Muscle of leg (tissue), 11 donors: ENCODE data around the gene GMDS. TPM values are rescaled to one million over a fixed set of nuclear protein-coding genes. Genes with fewer than 3 reads are reported as not detected.
A peak's percentile ranks its signal among the peaks of the same experiment; 100 is the strongest.

Experiments used
- DNase-seq: peaks from one replicate; pipeline ENCODE4 v3.0.0; 2013
- H3K27ac ChIP-seq: one replicate; pipeline ENCODE4 v1.5.1; 2013; ENCODE audit warnings: mild to moderate bottlenecking, low read length, control low read depth
- H3K27me3 ChIP-seq: one replicate; pipeline ENCODE4 v1.6.1; 2013; ENCODE audit warnings: low read length; ENCODE audit not compliant: control insufficient read depth, insufficient read depth
- H3K36me3 ChIP-seq: one replicate; pipeline ENCODE4 v1.6.1; 2013; ENCODE audit warnings: low read length; ENCODE audit not compliant: control insufficient read depth, insufficient read depth
- H3K4me1 ChIP-seq: one replicate; pipeline ENCODE4 v1.6.1; 2013; ENCODE audit warnings: low read length; ENCODE audit not compliant: control insufficient read depth, insufficient read depth
- H3K4me3 ChIP-seq: one replicate; pipeline ENCODE4 v1.5.1; 2013; ENCODE audit warnings: low read length, control low read depth
- H3K9me3 ChIP-seq: replicated peaks from 2 replicates; pipeline ENCODE4 v1.6.1; 2013; ENCODE audit warnings: low read depth, low read length; ENCODE audit not compliant: control insufficient read depth
- WGBS: methylation state at CpG from one replicate; pipeline ENCODE4 v1.1.5; 2013; ENCODE audit warnings: missing lambda C conversion rate; ENCODE audit not compliant: insufficient coverage; 5-methylcytosine and 5-hydroxymethylcytosine counted together
- polyA plus RNA-seq, 8 donors: library from polyadenylated mRNA; unstranded; fragments of 120-200 nt; gene quantifications; one replicate each; pipeline versions ENCODE4 v1.2.1 to v1.2.3, GENCODE V29; 2013; ENCODE audit warnings: inconsistent platforms in 1 of 8, low replicate concordance in 1 of 8; ENCODE audit not compliant: insufficient read length in 8 of 8, insufficient read depth in 1 of 8
- total RNA-seq: library from RNA; stranded (reverse); fragments of 120-200 nt; gene quantifications from one replicate; pipeline ENCODE4 v1.2.4, GENCODE V29; 2013

GMDS gene
- total and polyA plus RNA-seq, 9 donors, result 3.9 to 17.0 (median 11.9) TPM

DNA sequence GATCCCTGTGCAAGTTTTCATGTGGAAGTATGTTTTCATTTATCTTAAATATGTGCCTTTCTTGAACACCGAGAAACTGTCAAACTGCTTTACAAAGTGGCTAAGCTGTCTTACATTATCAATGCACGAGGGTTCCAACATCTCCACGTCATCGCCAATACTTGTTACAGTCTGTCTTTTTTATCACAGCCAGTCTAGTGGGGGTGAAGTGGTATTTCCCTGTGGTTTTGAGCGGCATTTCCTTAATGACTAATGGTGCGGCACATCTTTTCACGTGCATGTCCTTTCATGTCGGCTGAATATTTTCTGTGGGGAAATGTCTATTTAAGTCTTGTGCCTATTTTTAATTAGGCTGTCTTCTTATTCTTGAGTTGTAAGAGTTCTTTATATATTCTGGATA lies 355.3 kb downstream of the GMDS start:
- H3K27me3 ChIP-seq, result peaks cover 1% of the 10 kb centered on the region
- no peak overlapping the region for H3K27ac ChIP-seq
- H3K4me1 ChIP-seq, result peaks cover 3% of the 10 kb centered on the region
- DNase-seq, result no peak
- no CpG with 5 or more reads among the region's 8 CpGs for WGBS
- no peaks in the 10 kb centered on the region for H3K9me3 ChIP-seq
- no peak overlapping the region for H3K4me3 ChIP-seq
- H3K36me3 ChIP-seq, result no peaks in the 10 kb centered on the region

DNA sequence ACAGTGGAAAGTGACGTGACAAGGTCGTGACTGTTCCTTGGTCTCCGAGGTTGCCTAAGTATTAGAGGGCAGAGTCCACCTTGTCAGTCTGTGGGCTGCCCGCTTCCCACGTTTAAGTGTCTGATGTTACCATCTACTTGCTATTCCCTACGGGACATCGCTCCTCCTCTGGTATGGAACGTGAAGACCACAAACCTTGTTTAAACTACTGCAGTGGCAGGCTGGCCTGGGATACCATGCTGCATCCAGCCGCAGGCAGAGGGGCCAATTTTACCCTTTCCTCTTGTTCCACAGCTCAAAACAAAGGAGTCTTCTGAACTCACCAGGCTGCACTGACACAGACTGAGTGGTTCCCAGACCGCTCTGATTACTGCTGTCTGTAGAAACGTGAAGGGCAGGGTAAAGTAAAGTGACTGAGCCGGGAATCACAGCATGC lies 359.8 kb downstream of the GMDS start:
- Histone ChIP-seq H3K4me3 (no peak overlapping the region), H3K36me3 (no peaks in the 10 kb centered on the region), H3K9me3 (no peaks in the 10 kb centered on the region), H3K27me3 (no peaks in the 10 kb centered on the region), H3K27ac (no peak overlapping the region), H3K4me1 (peaks cover 3% of the 10 kb centered on the region)
- WGBS, result 59% methylated on average over 10 of the region's 12 CpGs
- DNase-seq, result no peak

DNA sequence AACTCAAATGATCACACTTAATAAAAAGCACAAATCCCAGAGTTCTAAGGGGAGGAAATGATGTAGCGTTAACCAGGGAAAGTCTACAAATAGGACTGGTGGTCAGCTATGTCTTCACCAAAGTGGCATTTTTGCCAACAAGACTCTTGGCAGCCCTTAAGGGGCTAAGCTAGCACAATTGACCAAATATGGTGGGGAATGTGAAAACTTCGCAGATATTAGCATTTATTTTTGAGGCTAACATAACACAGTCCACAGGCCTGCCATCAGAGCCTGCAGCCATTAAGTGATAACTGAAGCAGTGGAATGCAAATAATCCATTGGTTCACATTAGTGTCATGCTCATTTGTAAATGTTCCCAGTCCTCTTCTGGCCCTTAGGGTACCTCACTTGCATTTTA lies 361.1 kb downstream of the GMDS start:
- H3K4me1 ChIP-seq, result peaks cover 3% of the 10 kb centered on the region
- H3K27me3 ChIP-seq, result no peaks in the 10 kb centered on the region
- no peaks in the 10 kb centered on the region for H3K36me3 ChIP-seq
- H3K4me3 ChIP-seq, result no peak overlapping the region
- WGBS, result 100% methylated on average over 1 of the region's 2 CpGs
- no peaks in the 10 kb centered on the region for H3K9me3 ChIP-seq
- H3K27ac ChIP-seq, result no peak overlapping the region
- DNase-seq, result no peak

DNA sequence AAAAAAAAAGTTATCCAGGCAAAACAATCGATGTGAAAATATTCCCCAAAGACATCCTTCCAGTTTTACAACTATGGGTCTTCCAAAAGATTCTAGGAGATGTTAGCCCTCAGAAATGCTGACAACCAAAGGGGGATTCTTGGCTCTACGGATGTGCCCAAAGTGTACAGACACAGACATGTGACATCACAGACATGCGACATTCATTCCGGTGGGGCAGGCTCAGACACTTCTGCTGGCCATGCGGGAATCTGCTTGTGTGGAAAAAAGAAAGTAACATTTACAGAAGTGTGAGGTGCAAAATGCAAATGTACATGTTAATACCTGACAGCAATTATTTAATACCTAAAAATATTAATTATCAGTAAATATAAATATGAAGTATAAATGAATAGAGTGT lies 367.1 kb downstream of the GMDS start:
- Histone ChIP-seq H3K36me3 (no peaks in the 10 kb centered on the region), H3K4me1 (peaks cover 4% of the 10 kb centered on the region), H3K27me3 (no peaks in the 10 kb centered on the region), H3K9me3 (no peaks in the 10 kb centered on the region), H3K27ac (no peak overlapping the region), H3K4me3 (no peak overlapping the region)
- 100% methylated on average over 1 of the region's 5 CpGs for WGBS
- no peak for DNase-seq

DNA sequence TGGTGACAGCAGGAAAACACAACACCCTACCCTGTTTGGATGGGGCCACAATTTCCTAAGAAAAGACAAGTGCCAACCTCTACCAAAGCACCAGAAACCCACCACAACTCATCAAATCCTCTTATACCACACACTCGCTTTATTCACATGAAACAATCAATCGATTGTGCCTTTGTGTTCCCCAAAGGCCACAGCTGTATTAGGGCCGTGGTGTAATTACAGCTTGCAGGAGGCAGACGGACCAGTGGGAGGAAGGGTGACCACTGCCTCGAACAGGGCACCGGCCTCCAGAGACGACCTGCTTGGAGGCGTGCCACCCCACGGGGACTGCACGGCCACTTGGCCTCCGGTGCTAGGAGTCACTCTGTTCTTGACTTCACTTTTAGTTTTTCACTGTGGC lies 371.6 kb downstream of the GMDS start:
- DNase-seq, result no peak
- WGBS, result 60% methylated on average over 7 of the region's 11 CpGs
- Histone ChIP-seq H3K36me3 (no peaks in the 10 kb centered on the region), H3K4me1 (peaks cover 30% of the 10 kb centered on the region), H3K9me3 (no peaks in the 10 kb centered on the region), H3K27me3 (peaks cover 5% of the 10 kb centered on the region), H3K4me3 (no peak overlapping the region), H3K27ac (no peak overlapping the region)

DNA sequence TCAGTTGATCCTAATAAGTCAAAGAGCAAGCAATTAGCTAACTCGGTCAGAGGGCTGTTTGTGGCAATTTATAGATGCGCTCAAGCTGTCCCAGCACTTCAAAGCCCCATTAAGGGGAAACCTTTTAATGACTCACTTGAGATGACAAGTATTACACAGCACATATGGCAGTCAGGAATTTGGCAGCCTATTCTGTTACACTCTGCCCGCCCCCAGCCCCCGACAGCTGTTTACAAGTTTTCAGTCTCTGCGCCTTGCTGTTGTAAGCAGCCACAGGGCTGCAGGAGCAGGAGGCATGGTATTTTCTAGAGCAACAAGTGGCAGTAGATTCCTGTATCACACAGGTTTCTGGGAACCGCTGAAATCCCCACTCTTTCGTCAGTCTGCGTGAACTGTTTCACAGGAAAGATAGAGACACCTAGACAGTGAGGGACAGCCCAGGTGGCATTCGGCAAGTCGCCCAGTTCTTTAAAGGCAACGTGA lies 372.7 kb downstream of the GMDS start:
- no peaks in the 10 kb centered on the region for H3K9me3 ChIP-seq
- H3K27me3 ChIP-seq, result peaks cover 5% of the 10 kb centered on the region
- H3K4me3 ChIP-seq, result no peak overlapping the region
- 43% methylated on average over 8 of the region's 11 CpGs for WGBS
- no peaks in the 10 kb centered on the region for H3K36me3 ChIP-seq
- peak overlapping the region; percentile 42 for H3K27ac ChIP-seq
- peaks cover 30% of the 10 kb centered on the region for H3K4me1 ChIP-seq
- peak; percentile 82 for DNase-seq

DNA sequence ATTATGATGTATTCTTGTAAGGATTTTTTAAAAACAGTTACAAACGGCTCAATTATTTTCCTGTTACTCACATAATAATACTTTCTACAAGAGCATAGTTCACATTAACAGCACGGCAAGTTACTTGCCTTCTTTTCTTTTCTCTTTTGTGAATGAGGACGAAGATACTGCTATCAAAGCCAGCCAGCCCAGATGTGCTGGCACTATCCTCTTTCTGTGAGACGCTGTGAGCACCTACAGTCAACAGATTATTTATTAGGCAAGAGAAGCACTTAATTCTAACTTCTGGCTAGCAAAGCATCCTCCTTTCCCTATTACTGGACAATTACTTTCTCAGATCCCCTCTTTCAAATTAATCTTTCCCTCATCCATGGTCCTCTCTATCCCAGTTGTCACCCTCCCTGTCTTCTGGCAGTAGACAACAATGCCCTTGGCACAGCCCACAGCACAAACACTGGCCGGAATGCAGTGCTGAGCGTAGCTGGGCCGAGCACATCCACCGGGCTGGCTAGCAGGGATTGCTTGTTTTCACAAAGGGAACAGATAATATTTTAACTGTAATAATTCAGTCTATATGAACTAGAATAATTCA lies 373.6 kb downstream of the GMDS start:
- H3K4me3 ChIP-seq, result no peak overlapping the region
- DNase-seq, result peak; percentile 66
- whole genome bisulfite sequencing, result 18% methylated on average over 4 of the region's 8 CpGs
- peak overlapping the region; percentile 42 for H3K27ac ChIP-seq
- H3K9me3 ChIP-seq, result no peaks in the 10 kb centered on the region
- peaks cover 5% of the 10 kb centered on the region for H3K27me3 ChIP-seq
- peaks cover 30% of the 10 kb centered on the region for H3K4me1 ChIP-seq
- no peaks in the 10 kb centered on the region for H3K36me3 ChIP-seq

DNA sequence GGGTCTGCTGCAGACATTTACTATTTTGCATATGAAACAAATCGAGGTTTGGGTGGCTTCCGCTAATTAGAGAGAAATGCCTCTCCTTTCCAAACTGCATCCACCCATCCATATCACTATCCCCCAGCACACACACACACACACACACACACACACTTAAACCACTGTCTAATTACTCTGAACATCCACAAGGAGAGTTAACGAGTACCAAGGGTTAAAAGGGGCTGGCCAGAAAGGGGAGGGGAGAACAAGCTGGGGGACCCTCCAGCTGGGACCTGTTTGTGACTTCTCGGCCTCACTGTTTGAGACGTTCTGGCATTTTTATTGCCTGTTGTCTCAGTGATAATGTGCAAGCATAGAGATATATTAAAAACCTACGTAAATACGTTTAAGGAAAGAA lies 374.5 kb downstream of the GMDS start:
- Histone ChIP-seq H3K9me3 (no peaks in the 10 kb centered on the region), H3K36me3 (no peaks in the 10 kb centered on the region), H3K27ac (no peak overlapping the region), H3K4me3 (no peak overlapping the region), H3K4me1 (peaks cover 30% of the 10 kb centered on the region), H3K27me3 (peaks cover 5% of the 10 kb centered on the region)
- no peak for DNase-seq
- 67% methylated on average over 1 of the region's 7 CpGs for WGBS

DNA sequence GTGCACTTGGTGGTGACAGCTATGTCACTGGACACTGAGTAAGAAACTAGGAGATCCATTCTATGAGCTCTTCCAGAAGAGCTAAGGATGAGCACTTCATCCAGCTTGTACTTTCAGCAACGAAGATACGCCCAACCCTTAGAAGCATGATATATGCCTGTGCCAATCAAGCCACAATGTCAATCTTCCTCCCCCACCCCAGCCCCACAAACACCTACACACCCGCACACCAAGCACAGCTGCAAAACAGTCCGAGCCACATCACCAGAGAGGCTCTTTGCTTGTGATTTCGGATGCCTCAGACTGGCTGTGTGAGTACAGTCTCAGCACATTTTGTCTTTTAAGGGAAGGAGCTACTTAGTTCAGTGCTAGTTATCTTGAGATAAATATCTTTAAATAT lies 375.2 kb downstream of the GMDS start:
- Histone ChIP-seq H3K9me3 (no peaks in the 10 kb centered on the region), H3K4me1 (peaks cover 30% of the 10 kb centered on the region), H3K36me3 (no peaks in the 10 kb centered on the region), H3K4me3 (no peak overlapping the region), H3K27me3 (peaks cover 7% of the 10 kb centered on the region), H3K27ac (no peak overlapping the region)
- DNase-seq, result no peak
- WGBS, result 40% methylated on average over 1 of the region's 5 CpGs

DNA sequence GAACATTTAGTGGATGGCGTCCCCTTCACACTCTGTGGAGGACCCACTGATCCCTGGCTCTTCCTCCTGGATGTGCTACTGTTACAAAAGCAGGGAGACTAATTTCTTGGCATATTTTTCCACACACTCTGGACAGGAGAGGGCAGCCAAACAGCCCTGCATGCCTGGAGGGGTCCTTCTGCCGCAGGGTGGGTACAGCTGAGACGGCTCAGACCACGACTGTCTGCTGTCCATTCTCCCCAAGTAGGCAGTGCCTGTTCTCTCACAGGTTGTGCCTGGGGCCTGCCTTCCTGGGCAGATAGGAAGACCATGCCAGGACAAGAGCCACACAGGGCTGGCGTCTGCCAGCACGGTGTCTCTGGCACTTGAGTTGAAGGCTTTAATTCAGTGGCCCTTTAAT lies 375.6 kb downstream of the GMDS start:
- WGBS, result 82% methylated on average over 4 of the region's 6 CpGs
- peaks cover 30% of the 10 kb centered on the region for H3K4me1 ChIP-seq
- H3K27me3 ChIP-seq, result peaks cover 7% of the 10 kb centered on the region
- no peak for DNase-seq
- no peak overlapping the region for H3K27ac ChIP-seq
- no peaks in the 10 kb centered on the region for H3K36me3 ChIP-seq
- H3K4me3 ChIP-seq, result no peak overlapping the region
- H3K9me3 ChIP-seq, result no peaks in the 10 kb centered on the region

DNA sequence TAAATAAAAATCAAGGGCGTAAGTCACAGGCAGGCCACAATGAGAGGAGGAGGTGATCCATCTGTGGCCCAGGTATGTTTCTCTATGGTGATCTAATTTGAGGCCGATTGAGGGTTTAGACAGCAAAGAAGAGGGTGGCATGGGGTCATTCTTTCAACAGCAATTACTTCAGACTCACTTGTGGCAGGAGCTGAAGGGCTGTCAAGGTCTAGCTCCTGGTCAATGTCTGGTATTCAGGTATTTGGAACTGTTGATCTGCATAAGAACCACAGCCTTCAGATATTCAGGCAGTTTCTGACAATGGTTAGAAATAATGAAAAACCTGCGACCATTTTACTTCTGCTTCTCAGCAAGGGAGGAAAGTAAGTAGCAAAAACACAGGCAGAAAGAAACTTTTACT lies 376.1 kb downstream of the GMDS start:
- peaks cover 30% of the 10 kb centered on the region for H3K4me1 ChIP-seq
- no peak for DNase-seq
- no peaks in the 10 kb centered on the region for H3K9me3 ChIP-seq
- peaks cover 7% of the 10 kb centered on the region for H3K27me3 ChIP-seq
- no peak overlapping the region for H3K27ac ChIP-seq
- H3K4me3 ChIP-seq, result no peak overlapping the region
- WGBS, result no CpG with 5 or more reads among the region's 3 CpGs
- H3K36me3 ChIP-seq, result no peaks in the 10 kb centered on the region
